GM03348 (cell line): ENCODE results near the gene CHN1.
A peak's percentile ranks its signal among the peaks of the same experiment; 100 is the strongest.

Experiments used
- DNase-seq: peaks from one replicate; pipeline ENCODE4 v3.0.0; 2012; ENCODE audit warnings: low spot score

CHN1 gene

DNA sequence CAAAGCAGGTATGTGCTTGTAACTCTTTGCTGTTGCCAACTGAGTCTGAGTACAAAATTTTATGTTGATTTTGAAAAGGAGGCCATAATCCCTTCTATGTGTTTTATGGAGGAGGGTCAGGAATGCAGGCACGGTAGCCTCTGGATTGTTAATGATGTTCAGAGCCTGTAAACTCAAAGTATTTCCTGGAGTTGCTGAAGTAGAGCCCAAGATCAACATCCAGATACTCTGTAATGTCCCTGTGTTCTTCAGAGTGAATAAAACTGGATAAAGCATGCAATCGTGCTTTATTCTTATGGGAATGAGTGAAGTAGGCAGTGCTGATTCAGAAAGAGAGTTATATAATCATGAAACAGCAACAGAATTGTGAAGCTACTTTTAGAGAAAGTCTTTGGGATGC, 179.1 kb downstream of the CHN1 start:
- peak; percentile 41 for DNase-seq

- DNase-seq, result no peak
These were observed 181.1 kb downstream of the CHN1 start for GRCh38 chr2:174824068-174824467.

- no peak for DNase-seq
These were observed 183.6 kb downstream of the CHN1 start for GRCh38 chr2:174821628-174822027.

DNA sequence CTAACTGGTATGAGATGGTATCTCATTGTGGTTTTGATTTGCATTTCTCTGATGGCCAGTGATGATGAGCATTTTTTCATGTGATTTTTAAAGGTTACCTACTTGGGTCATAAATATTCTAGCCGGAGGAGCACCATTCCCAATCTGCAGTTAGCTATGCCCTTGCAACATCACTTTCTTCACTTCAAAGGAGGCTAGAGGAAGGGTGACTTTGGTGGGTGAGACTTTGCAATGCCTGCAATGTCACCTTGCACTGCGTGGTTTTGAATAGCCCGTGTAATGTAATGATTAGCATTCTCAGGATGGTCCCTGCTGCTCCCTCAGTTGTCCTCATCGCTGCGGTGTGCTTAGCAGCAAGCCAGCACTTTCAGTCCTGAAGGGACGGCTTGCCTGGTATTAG, 184.8 kb downstream of the CHN1 start:
- DNase-seq, result no peak

- DNase-seq, result peak; percentile 27
These were observed 189.7 kb downstream of the CHN1 start for GRCh38 chr2:174815526-174815925.

- no peak for DNase-seq
These were observed 193.1 kb downstream of the CHN1 start for GRCh38 chr2:174812037-174812436.

DNA sequence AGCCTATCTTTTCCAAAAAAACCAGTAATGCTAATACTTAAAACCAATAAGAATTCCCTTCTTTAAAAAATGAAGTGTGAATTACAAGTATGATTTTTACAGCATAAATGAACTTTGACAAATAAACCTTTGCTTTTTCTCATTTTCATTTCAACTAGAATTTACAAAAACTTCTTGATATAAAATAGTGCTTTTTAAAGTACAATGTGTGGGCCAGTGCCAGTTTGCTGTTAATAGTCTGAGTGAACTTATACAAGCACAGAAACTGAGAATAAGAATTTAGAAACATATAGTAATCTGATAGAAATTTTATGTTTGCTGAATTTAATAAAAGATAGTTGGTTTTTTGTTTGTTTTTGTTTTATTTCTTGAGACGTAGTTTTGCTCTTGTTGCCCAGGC, 197.2 kb downstream of the CHN1 start:
- no peak for DNase-seq

DNA sequence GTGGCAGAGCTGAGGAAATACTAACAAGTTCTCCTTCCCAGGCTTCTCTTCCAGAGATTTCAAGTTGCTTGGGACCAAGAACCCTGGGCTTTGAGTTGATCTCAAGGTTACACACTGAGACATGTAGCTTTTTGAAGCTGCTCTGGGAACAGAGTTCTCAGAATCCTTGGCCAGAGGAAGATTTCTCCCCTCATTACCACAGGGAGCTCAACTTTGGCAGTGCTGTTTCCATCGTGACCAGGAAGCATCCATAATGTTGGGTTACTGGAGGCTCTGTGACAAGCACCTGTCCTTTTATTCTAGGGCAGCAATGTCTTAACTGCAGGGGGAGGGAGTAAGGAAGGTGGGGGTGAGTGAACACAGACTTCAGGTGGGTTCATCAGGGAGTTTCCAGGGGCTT, 199.4 kb downstream of the CHN1 start:
- DNase-seq, result no peak

GRCh38 chr2:174802459-174802858, 202.7 kb downstream of the CHN1 start:
- DNase-seq, result peak; percentile 77

GRCh38 chr2:174800436-174801205, 204.6 kb downstream of the CHN1 start:
- DNase-seq, result no peak

- DNase-seq, result no peak
These were observed 206.4 kb downstream of the CHN1 start for GRCh38 chr2:174798801-174799200.

- peak; percentile 43 for DNase-seq
These were observed 207.4 kb downstream of the CHN1 start for GRCh38 chr2:174797781-174798276.

GRCh38 chr2:174796319-174796771, 208.8 kb downstream of the CHN1 start:
- no peak for DNase-seq

GRCh38 chr2:174794851-174795374, 210.3 kb downstream of the CHN1 start:
- no peak for DNase-seq

GRCh38 chr2:174792309-174793025, 212.7 kb downstream of the CHN1 start:
- no peak for DNase-seq

DNA sequence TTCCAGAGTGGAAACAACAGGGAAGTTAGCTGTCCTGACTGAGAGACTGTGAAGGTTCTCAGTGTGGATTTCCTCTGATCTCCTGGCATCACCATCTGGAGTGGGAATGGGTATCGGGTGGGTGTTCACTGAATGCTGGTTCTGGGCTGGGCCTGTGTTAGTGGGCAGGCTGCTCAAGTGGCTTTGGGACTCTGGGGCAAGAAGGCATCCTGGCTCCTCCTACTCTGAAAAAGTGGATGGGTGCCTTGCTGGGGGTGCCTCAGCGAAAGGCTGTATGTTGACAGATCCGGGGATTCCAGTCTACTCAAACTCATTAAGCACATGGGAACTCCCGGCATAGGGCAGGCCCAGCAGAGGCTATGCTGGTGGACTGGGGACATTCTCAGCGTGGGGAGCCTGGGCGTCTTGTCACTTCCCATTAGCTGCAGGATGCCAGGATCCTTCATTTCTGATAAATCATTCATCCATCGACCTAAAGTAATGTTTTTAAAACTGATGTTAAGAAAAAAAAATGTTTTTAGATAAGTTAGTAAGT, 213.4 kb downstream of the CHN1 start:
- no peak for DNase-seq

DNA sequence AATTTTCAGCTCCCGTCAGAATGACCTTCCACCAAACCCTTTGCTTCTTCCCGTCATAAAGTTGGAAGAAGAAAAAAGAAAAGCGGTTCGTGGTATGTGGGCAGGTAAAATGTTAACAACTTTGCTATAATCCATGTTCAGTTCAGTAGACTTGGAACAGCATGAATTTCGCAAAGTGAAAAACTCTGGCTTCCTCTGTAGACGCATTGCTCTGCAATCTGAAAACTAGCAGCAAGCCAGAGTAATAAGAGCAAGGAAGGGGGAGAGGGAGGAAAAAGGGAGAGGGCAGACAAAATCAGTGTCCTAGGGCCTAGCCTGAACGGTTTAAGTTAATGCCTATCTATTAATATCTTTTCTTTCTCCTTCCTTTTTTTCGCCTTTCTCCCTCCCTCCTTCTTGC, 214.2 kb downstream of the CHN1 start:
- no peak for DNase-seq

- no peak for DNase-seq
These were observed 216.2 kb downstream of the CHN1 start for GRCh38 chr2:174789001-174789400.

DNA sequence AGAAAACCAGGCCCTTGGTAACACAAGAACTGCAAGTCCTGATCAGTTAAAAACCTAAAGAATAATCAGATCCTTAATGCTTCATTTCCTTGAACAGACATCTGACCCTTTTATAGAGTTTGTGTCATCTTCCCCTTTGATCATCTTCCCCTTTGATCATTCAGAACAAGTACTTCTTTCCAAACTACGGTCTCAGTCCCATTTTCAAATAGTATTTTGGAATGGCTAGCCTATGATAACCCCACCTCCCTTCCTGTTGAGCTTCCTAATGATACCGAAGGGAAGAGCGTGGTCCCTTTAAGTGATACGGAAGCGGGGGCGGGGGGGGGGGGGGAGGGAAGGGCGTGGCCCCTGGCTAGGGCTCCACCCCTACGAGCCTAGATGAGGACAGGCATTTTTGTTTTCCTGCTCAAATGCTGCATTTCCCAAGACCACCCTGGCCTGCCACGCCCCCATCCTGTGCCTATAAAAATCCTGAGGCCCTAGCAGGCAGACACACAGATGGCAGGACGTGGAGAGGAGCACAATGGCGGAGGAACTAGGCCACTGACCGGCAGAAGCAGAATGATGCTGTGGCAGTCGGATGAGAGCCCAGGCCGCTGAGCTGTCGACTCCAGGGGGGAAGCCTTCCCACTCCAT, 216.8 kb downstream of the CHN1 start:
- DNase-seq, result peak; percentile 68

DNA sequence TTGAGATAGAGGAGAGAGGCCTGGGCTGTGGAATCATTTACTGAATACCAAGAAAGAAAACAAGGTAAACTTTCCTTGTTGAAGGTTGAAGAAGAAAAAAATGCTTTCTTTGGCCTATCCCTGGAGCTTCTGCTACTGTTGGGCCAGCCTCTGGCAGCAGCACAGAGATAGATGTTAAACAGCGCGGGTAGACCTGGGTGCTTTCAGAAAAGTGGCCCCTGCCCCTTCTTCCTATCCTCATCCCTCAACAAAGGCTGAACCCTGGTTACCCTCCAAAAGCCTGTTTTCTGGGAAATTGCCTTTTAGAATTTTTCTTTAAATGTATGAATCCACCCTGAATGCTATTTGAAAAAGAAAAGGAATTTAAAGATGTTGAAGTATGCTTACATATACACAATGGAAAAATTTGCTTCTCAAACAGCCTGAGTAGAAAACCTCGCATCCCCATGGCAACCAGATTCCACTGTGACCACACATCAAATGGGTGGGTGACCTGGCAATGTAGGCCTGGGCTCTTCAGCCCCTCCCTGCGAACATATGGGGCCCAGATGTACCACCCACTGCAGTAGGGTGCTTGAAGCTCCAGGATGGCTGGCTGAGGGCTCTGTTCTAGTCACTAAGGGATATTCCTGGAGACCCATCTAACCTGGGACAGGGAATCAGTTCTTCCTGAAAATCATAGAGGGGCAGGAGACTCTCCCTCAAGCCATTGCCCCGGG, 217.5 kb downstream of the CHN1 start:
- DNase-seq, result peak; percentile 94

DNA sequence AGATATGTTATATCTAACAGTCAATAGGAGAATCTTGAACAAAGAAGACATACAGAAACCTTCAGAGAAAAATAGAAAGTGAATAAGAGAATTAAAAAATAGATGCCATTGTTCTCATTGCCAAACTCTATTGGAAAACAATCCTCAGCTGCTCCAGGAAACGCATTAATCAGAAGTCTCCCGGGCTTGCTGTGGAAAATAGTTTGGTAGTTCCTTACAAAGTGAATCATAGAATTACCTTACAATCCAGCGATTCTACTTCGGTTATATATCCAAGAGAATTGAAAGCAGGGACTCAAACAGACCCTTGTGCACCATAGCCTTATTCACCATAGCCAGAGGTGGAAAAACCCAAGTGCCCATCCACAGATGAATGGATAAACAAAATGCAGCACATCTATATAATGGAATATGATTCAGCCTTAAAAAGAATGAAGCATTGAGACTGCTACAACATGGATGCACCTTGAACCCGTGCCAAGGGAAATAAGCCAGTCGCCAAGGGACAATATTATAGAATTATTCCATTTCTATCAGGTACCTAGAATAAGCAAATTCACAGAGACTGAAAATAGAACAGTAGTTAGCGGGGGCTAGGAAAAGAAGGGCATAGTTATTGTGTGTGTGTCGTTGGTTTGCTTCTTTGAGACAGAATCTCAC, 219.0 kb downstream of the CHN1 start:
- peak; percentile 37 for DNase-seq
